ENCODE data around the gene ENPP1. TPM values are rescaled to one million over a fixed set of nuclear protein-coding genes. Genes with fewer than 3 reads are reported as not detected.

Gene ENPP1
- polyA plus RNA-seq, 1 of the 3 experiments (the other 2 are of a cell fraction): not detected

DNA sequence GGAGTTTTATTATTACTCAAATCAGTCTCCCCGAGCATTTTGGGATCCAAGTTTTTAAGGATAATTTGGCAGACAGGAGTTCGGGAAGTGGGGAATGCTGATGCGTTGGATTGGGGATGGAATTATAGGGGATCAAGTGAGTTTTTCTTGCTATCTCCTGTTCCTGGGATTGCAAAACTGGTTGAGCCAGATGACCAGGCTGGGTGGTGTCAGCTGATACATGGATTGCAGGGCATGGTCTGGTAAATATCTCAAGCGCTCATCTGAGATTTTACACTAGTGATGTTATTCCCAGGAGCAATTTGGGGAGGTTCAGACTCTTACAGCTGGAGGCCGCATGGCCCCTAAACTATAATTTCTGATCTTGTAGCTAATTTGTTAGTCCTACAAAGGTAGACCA lies 54.7 kb downstream of the ENPP1 start:
- no peaks in the 10 kb centered on the region for H4K20me1 ChIP-seq (ENCODE audit: insufficient read depth)
- H3K9me2 ChIP-seq: no peaks in the 10 kb centered on the region
- no peak for DNase-seq
- no peak overlapping the region for H3K9ac ChIP-seq
- TF ChIP-seq TCF12 (IDR thresholded peaks at IDR 0.05): no peak
- no peak for TF ChIP-seq USF1 (IDR thresholded peaks at IDR 0.05; ENCODE audit: borderline replicate concordance, low read depth)
- no peak overlapping the region for H3K4me2 ChIP-seq
- peaks cover 35% of the 10 kb centered on the region; the same call in 1 of the 2 replicates for H3K27me3 ChIP-seq (ENCODE audit: insufficient read depth)
- WGBS (ENCODE audit: low lambda C conversion rate): 11% methylated on average over 5 of the region's 5 CpGs
- H3F3A ChIP-seq (replicated peaks; ENCODE audit: insufficient read depth): peaks cover 12% of the 10 kb centered on the region
- no peak overlapping the region for H3K4me3 ChIP-seq (ENCODE audit: low read depth in 2 of 2, low read length in 1 of 2)
- H2AFZ ChIP-seq (ENCODE audit: low read depth): no peak overlapping the region
- POLR2A ChIA-PET: no interaction called here
- no peaks in the 10 kb centered on the region for H3K79me2 ChIP-seq (ENCODE audit: insufficient read depth)
- CTCF ChIA-PET: interaction anchor here (1.3 to 1.4 kb wide), 2 partner anchors 19 to 62 kb away, joined by 3 to 4 read pairs; no protein-coding TSS in a partner anchor
- peaks cover 0 to 6% of the 10 kb centered on the region in 2 experiments; a peak in 1 of 4 replicates for H3K4me1 ChIP-seq (ENCODE audit: control insufficient read depth in 1 of 2, insufficient read depth in 2 of 2, low read depth in 1 of 2, low read length in 1 of 2)
- no peaks in the 10 kb centered on the region for H3K36me3 ChIP-seq (replicated peaks in 1 of 2; ENCODE audit: control insufficient read depth in 1 of 2, insufficient read depth in 2 of 2, low read length in 1 of 2)
- no peaks in the 10 kb centered on the region for H3K9me3 ChIP-seq
- H3K27ac ChIP-seq (ENCODE audit: low read depth in 2 of 2, low read length in 1 of 2): no peak overlapping the region

GRCh38 chr6:131867744-131868143 lies 59.9 kb downstream of the ENPP1 start:
- Histone ChIP-seq H3K4me2 (no peak overlapping the region), H3K27me3 (ENCODE audit: insufficient read depth) (peaks cover 18% of the 10 kb centered on the region; the same call in 1 of the 2 replicates), H4K20me1 (ENCODE audit: insufficient read depth) (no peaks in the 10 kb centered on the region), H3K79me2 (ENCODE audit: insufficient read depth) (no peaks in the 10 kb centered on the region), H3K9ac (no peak overlapping the region), H3K4me3 (ENCODE audit: low read depth in 2 of 2, low read length in 1 of 2) (no peak overlapping the region), H3K36me3 (replicated peaks in 1 of 2; ENCODE audit: control insufficient read depth in 1 of 2, insufficient read depth in 2 of 2, low read length in 1 of 2) (no peaks in the 10 kb centered on the region), H3K4me1 (ENCODE audit: control insufficient read depth in 1 of 2, insufficient read depth in 2 of 2, low read depth in 1 of 2, low read length in 1 of 2) (peaks cover 0 to 6% of the 10 kb centered on the region in 2 experiments; a peak in 1 of 4 replicates), H3F3A (replicated peaks; ENCODE audit: insufficient read depth) (peaks cover 6% of the 10 kb centered on the region), H3K27ac (ENCODE audit: low read depth in 2 of 2, low read length in 1 of 2) (no peak overlapping the region), H3K9me3 (no peaks in the 10 kb centered on the region), H3K9me2 (no peaks in the 10 kb centered on the region), H2AFZ (ENCODE audit: low read depth) (no peak overlapping the region)
- WGBS (ENCODE audit: low lambda C conversion rate): 0% methylated on average over 1 of the region's 1 CpG
- no peak for DNase-seq
- POLR2A ChIA-PET: no interaction called here
- TF ChIP-seq MXI1 (IDR thresholded peaks at IDR 0.05; ENCODE audit: low read depth, low read length) (no peak), CTCF (IDR thresholded peaks at IDR 0.05) (no peak), SIN3A (IDR thresholded peaks at IDR 0.05; ENCODE audit: borderline replicate concordance, low read depth, low read length) (no peak)
- CTCF ChIA-PET: interaction anchor here (1.6 kb wide), 1 partner anchor 24 kb away, joined by 4 read pairs; no protein-coding TSS in a partner anchor

- whole genome bisulfite sequencing (ENCODE audit: low lambda C conversion rate): 20% methylated on average over 3 of the region's 3 CpGs
- H3K4me2 ChIP-seq: no peak overlapping the region
- CTCF ChIA-PET: interaction anchor here (1.6 kb wide), 1 partner anchor 25 kb away, joined by 4 read pairs; no protein-coding TSS in a partner anchor
These were observed 61.0 kb downstream of the ENPP1 start for GRCh38 chr6:131868836-131869235.

More at GRCh38 chr6:131868836-131869235, 61.0 kb downstream of the ENPP1 start:
- H3K36me3 ChIP-seq (replicated peaks in 1 of 2; ENCODE audit: control insufficient read depth in 1 of 2, insufficient read depth in 2 of 2, low read length in 1 of 2): no peaks in the 10 kb centered on the region
- H3K79me2 ChIP-seq (ENCODE audit: insufficient read depth): no peaks in the 10 kb centered on the region
- H3K27ac ChIP-seq (ENCODE audit: low read depth in 2 of 2, low read length in 1 of 2): no peak overlapping the region
- H3K4me3 ChIP-seq (ENCODE audit: low read depth in 2 of 2, low read length in 1 of 2): no peak overlapping the region
- H3K9me3 ChIP-seq: no peaks in the 10 kb centered on the region
- H2AFZ ChIP-seq (ENCODE audit: low read depth): no peak overlapping the region
- no peaks in the 10 kb centered on the region for H4K20me1 ChIP-seq (ENCODE audit: insufficient read depth)
- peaks cover 22% of the 10 kb centered on the region; the same call in 1 of the 2 replicates for H3K27me3 ChIP-seq (ENCODE audit: insufficient read depth)
- peaks cover 0 to 3% of the 10 kb centered on the region in 2 experiments; a peak in 1 of 4 replicates for H3K4me1 ChIP-seq (ENCODE audit: control insufficient read depth in 1 of 2, insufficient read depth in 2 of 2, low read depth in 1 of 2, low read length in 1 of 2)
- no peaks in the 10 kb centered on the region for H3K9me2 ChIP-seq
- POLR2A ChIA-PET: no interaction called here
- peaks cover 6% of the 10 kb centered on the region for H3F3A ChIP-seq (replicated peaks; ENCODE audit: insufficient read depth)
- TF ChIP-seq RFX5 (IDR thresholded peaks at IDR 0.05; ENCODE audit: low read length): no peak
- TF ChIP-seq RCOR1 (IDR thresholded peaks at IDR 0.05; ENCODE audit: low read length): no peak
- no peak for TF ChIP-seq SMC3 (IDR thresholded peaks at IDR 0.05; ENCODE audit: low read depth, low read length)
- TF ChIP-seq NFIC (IDR thresholded peaks at IDR 0.05; ENCODE audit: borderline replicate concordance): no peak
- no peak for TF ChIP-seq MAX (IDR thresholded peaks at IDR 0.05; ENCODE audit: low read depth)
- no peak for DNase-seq
- H3K9ac ChIP-seq: no peak overlapping the region

All from SK-N-SH (cell line).